Esophagus muscularis mucosa (tissue), 4 donors: ENCODE results near the gene PSAP. TPM values are rescaled to one million over a fixed set of nuclear protein-coding genes. Genes with fewer than 3 reads are reported as not detected.

Source experiments
- DNase-seq: peaks from one replicate; pipeline ENCODE4 v3.0.0-alpha.2; 2017; ENCODE audit errors: extremely low spot score
- H3K27ac ChIP-seq, 4 donors: fragments of 200-600 bp; sonication (generic); replicated peaks in 1 of 4; 1 replicate in 3 of 4; 2 replicates in 1 of 4; pipeline ENCODE4 v1.5.1; 2016 to 2019; ENCODE audit warnings: mild to moderate bottlenecking in 1 of 4
- H3K27me3 ChIP-seq, 4 donors: fragments of 200-600 bp; sonication (generic); one replicate each; pipeline versions ENCODE4 v1.5.1 to v1.6.0; 2016 to 2019
- H3K36me3 ChIP-seq, 4 donors: fragments of 200-600 bp; sonication (generic); one replicate each; pipeline ENCODE4 v1.5.1; 2016 to 2019
- H3K4me1 ChIP-seq, 4 donors: fragments of 200-600 bp; sonication (generic); one replicate each; pipeline ENCODE4 v1.5.1; 2016 to 2019
- H3K4me3 ChIP-seq, 4 donors: fragments of 200-600 bp; sonication (generic); 1 replicate in 2 of 4; 2 replicates in 2 of 4; pipeline ENCODE4 v1.5.1; 2016 to 2019; ENCODE audit warnings: mild to moderate bottlenecking in 4 of 4, moderate library complexity in 1 of 4
- H3K9me3 ChIP-seq, 4 donors: fragments of 200-600 bp; sonication (generic); 1 replicate in 3 of 4; 2 replicates in 1 of 4; pipeline ENCODE4 v1.5.1; 2016 to 2019
- EP300 ChIP-seq: sonication (generic); formaldehyde crosslinking; IDR thresholded peaks from one replicate; pipeline ENCODE4 v1.6.1; 2017; ENCODE audit warnings: antibody characterized with exemption
- POLR2A ChIP-seq: fragments of 450-650 bp; IDR thresholded peaks from one replicate; pipeline ENCODE4 v1.6.1; 2017; ENCODE audit warnings: antibody characterized with exemption, moderate library complexity, mild to moderate bottlenecking, low read depth
- POLR2AphosphoS5 ChIP-seq, 2 donors: sonication (generic); formaldehyde crosslinking; IDR thresholded peaks; one replicate each; pipeline ENCODE4 v1.6.1; 2017; ENCODE audit warnings: antibody characterized with exemption in 2 of 2
- WGBS: methylation state at CpG from one replicate; pipeline ENCODE4 v1.1.5; 2018; 5-methylcytosine and 5-hydroxymethylcytosine counted together
- intact Hi-C: fragments of 100-400 bp; cut with DNase I; formaldehyde crosslinking; loops from one replicate; pipeline ENCODE4 v1.15.1; 2023
- total RNA-seq, 4 donors: library from RNA; depleted of rRNA; stranded (reverse); fragments of >200 nt; gene quantifications; one replicate each; pipeline versions ENCODE4 v1.1.0 to v1.2.1, GENCODE V29; 2016
- TF ChIP-seq, protein P1 (sequence below), 3 experiments: fragments of 200-600 bp in 2 of 3; fragments of 450-650 bp in 1 of 3; sonication (generic) in 2 of 3; IDR thresholded peaks; one replicate each; pipeline ENCODE4 v1.5.1; 2017 to 2019; ENCODE audit warnings: antibody characterized with exemption in 3 of 3, mild to moderate bottlenecking in 2 of 3, moderate library complexity in 1 of 3

PSAP gene
- total RNA-seq, 4 donors from 2014 or later, result 537 to 740 (median 698) TPM

- H3K4me1 ChIP-seq, result peaks cover 6 to 16% (median 11%) of the 10 kb centered on the region in 4 donors
- 50% methylated on average over 7 of the region's 7 CpGs for WGBS
- H3K27ac ChIP-seq, result no peak overlapping the region
- no peaks in the 10 kb centered on the region for H3K27me3 ChIP-seq
- H3K4me3 ChIP-seq, result no peak overlapping the region
- peaks cover 0 to 6% (median 0%) of the 10 kb centered on the region in 4 donors for H3K36me3 ChIP-seq
- no peak for DNase-seq
- TF ChIP-seq POLR2AphosphoS5 (IDR thresholded peaks at IDR 0.05) (no peak), POLR2A (no peak), EP300 (no peak)
- TF ChIP-seq, protein P1, sequence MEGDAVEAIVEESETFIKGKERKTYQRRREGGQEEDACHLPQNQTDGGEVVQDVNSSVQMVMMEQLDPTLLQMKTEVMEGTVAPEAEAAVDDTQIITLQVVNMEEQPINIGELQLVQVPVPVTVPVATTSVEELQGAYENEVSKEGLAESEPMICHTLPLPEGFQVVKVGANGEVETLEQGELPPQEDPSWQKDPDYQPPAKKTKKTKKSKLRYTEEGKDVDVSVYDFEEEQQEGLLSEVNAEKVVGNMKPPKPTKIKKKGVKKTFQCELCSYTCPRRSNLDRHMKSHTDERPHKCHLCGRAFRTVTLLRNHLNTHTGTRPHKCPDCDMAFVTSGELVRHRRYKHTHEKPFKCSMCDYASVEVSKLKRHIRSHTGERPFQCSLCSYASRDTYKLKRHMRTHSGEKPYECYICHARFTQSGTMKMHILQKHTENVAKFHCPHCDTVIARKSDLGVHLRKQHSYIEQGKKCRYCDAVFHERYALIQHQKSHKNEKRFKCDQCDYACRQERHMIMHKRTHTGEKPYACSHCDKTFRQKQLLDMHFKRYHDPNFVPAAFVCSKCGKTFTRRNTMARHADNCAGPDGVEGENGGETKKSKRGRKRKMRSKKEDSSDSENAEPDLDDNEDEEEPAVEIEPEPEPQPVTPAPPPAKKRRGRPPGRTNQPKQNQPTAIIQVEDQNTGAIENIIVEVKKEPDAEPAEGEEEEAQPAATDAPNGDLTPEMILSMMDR (IDR thresholded peaks at IDR 0.05), result no peak
- H3K9me3 ChIP-seq, result no peaks in the 10 kb centered on the region
- intact Hi-C loops, result no loop called here
Measured at GRCh38 chr10:71782917-71783490, 68.0 kb downstream of the PSAP start.

GRCh38 chr10:71782221-71782916 lies 68.7 kb downstream of the PSAP start:
- WGBS, result 82% methylated on average over 6 of the region's 6 CpGs

GRCh38 chr10:71780719-71781118 lies 70.3 kb downstream of the PSAP start:
- TF ChIP-seq EP300, result no peak
- no peak for TF ChIP-seq POLR2AphosphoS5 (IDR thresholded peaks at IDR 0.05)
- TF ChIP-seq, protein P1 (IDR thresholded peaks at IDR 0.05), result no peak
- no peak for TF ChIP-seq POLR2A
- intact Hi-C loops, result no loop called here
- Histone ChIP-seq H3K36me3 (peaks cover 0 to 6% (median 0%) of the 10 kb centered on the region in 4 donors), H3K9me3 (no peaks in the 10 kb centered on the region), H3K27ac (no peak overlapping the region), H3K4me3 (no peak overlapping the region), H3K27me3 (no peaks in the 10 kb centered on the region), H3K4me1 (peaks cover 7 to 27% (median 14%) of the 10 kb centered on the region in 4 donors)
- DNase-seq, result no peak
- 90% methylated on average over 9 of the region's 9 CpGs for WGBS

More at GRCh38 chr10:71782221-71782916, 68.7 kb downstream of the PSAP start:
- intact Hi-C loops, result no loop called here
- no peak for TF ChIP-seq POLR2A
- TF ChIP-seq POLR2AphosphoS5 (IDR thresholded peaks at IDR 0.05), result no peak
- TF ChIP-seq EP300, result no peak
- TF ChIP-seq, protein P1 (IDR thresholded peaks at IDR 0.05), result no peak
- no peak for DNase-seq
- H3K9me3 ChIP-seq, result no peaks in the 10 kb centered on the region
- H3K36me3 ChIP-seq, result peaks cover 0 to 6% (median 0%) of the 10 kb centered on the region in 4 donors
- H3K27ac ChIP-seq, result no peak overlapping the region
- H3K4me3 ChIP-seq, result no peak overlapping the region
- H3K27me3 ChIP-seq, result no peaks in the 10 kb centered on the region
- peaks cover 6 to 16% (median 11%) of the 10 kb centered on the region in 4 donors for H3K4me1 ChIP-seq

- 93% methylated on average over 7 of the region's 7 CpGs for WGBS
- no peak overlapping the region for H3K27ac ChIP-seq
- intact Hi-C loops, result no loop called here
- no peak for DNase-seq
- no peaks in the 10 kb centered on the region for H3K9me3 ChIP-seq
- H3K27me3 ChIP-seq, result no peaks in the 10 kb centered on the region
- peaks cover 8 to 32% (median 17%) of the 10 kb centered on the region in 4 donors for H3K4me1 ChIP-seq
- TF ChIP-seq, protein P1 (IDR thresholded peaks at IDR 0.05), result no peak
- TF ChIP-seq EP300, result no peak
- no peak for TF ChIP-seq POLR2AphosphoS5 (IDR thresholded peaks at IDR 0.05)
- no peak for TF ChIP-seq POLR2A
- H3K4me3 ChIP-seq, result no peak overlapping the region
- H3K36me3 ChIP-seq, result peaks cover 0 to 3% (median 0%) of the 10 kb centered on the region in 4 donors
Measured at GRCh38 chr10:71780156-71780555, 70.9 kb downstream of the PSAP start.
